CD4-positive, alpha-beta memory T cell (primary cell): Measurements from ENCODE around the gene TDG. TPM values are rescaled to one million over a fixed set of nuclear protein-coding genes. Genes with fewer than 3 reads are reported as not detected.

Experiments used
- CTCF ChIA-PET: fragments of 350-600 bp; sonication (Branson Sonifier 250); formaldehyde crosslinking; loops from one replicate; lab custom pipeline; 2021; ENCODE audit warnings: inconsistent platforms; ENCODE audit not compliant: partially characterized antibody; lab: Charles Lee
- POLR2A ChIA-PET: fragments of 350-600 bp; sonication (Branson Sonifier 250); formaldehyde crosslinking; loops from one replicate; lab custom pipeline; 2021; ENCODE audit not compliant: partially characterized antibody; lab: Charles Lee
- DNase-seq, 5 donors: peaks; one replicate each; pipeline versions ENCODE4 v3.0.0 to v3.0.0-alpha.2; 2020 to 2022; ENCODE audit warnings: mixed read lengths in 1 of 5
- H3K27ac ChIP-seq: one replicate; pipeline ENCODE4 v1.7.0; 2013; ENCODE audit warnings: low read depth, low read length
- H3K27me3 ChIP-seq: 2 replicates; pipeline ENCODE4 v1.7.0; 2013; ENCODE audit warnings: mild to moderate bottlenecking, low read length, moderate library complexity; ENCODE audit not compliant: insufficient read depth
- H3K36me3 ChIP-seq: 2 replicates; pipeline ENCODE4 v1.7.0; 2013; ENCODE audit warnings: mild to moderate bottlenecking, low read length, moderate library complexity; ENCODE audit not compliant: insufficient read depth
- H3K4me1 ChIP-seq: 2 replicates; pipeline ENCODE4 v1.7.0; 2013; ENCODE audit warnings: mild to moderate bottlenecking, low read length, moderate library complexity; ENCODE audit not compliant: insufficient read depth
- H3K4me3 ChIP-seq, 2 donors: one replicate each; pipeline ENCODE4 v1.7.0; 2013; ENCODE audit warnings: low read length in 2 of 2, mild to moderate bottlenecking in 1 of 2
- H3K9me3 ChIP-seq, 2 donors: one replicate each; pipeline ENCODE4 v1.7.0; 2013; ENCODE audit warnings: low read length in 2 of 2, control low read depth in 1 of 2; ENCODE audit not compliant: control insufficient read depth in 1 of 2
- H3K27ac Mint-ChIP-seq, 7 donors: one replicate each; pipeline ENCODE4 v1.8.0; 2020 to 2021; ENCODE audit warnings: mixed read lengths in 7 of 7, mild to moderate bottlenecking in 6 of 7, inconsistent platforms in 3 of 7, moderate library complexity in 3 of 7
- H3K27me3 Mint-ChIP-seq, 2 donors: one replicate each; pipeline ENCODE4 v1.8.0; 2020 to 2021; ENCODE audit warnings: mixed read lengths in 2 of 2
- H3K36me3 Mint-ChIP-seq, 2 donors: one replicate each; pipeline ENCODE4 v1.8.0; 2020 to 2021; ENCODE audit warnings: mixed read lengths in 2 of 2, inconsistent platforms in 1 of 2, mild to moderate bottlenecking in 1 of 2
- H3K4me1 Mint-ChIP-seq, 4 donors: one replicate each; pipeline ENCODE4 v1.8.0; 2020 to 2021; ENCODE audit warnings: mixed read lengths in 4 of 4, mild to moderate bottlenecking in 1 of 4
- H3K4me3 Mint-ChIP-seq, 8 donors: one replicate each; pipeline ENCODE4 v1.8.0; 2020 to 2021; ENCODE audit warnings: mixed read lengths in 8 of 8, mild to moderate bottlenecking in 7 of 8, moderate library complexity in 6 of 8, inconsistent platforms in 3 of 8
- H3K9me3 Mint-ChIP-seq, 8 donors: one replicate each; pipeline ENCODE4 v1.8.0; 2020 to 2021; ENCODE audit warnings: mixed read lengths in 8 of 8, mild to moderate bottlenecking in 5 of 8, inconsistent platforms in 3 of 8, moderate library complexity in 1 of 8
- intact Hi-C: fragments of 100-400 bp; cut with micrococcal nuclease; formaldehyde crosslinking; loops from one replicate; pipeline ENCODE4 v1.15.1; 2023
- polyA plus RNA-seq, 2 donors: library from polyadenylated mRNA; unstranded; fragments of 300-500 nt; fragmentation: Illumina TruSeq; gene quantifications; one replicate each; pipeline ENCODE4 v1.2.3, GENCODE V29; 2021
- total RNA-seq, 2 experiments: library from RNA; stranded (reverse); gene quantifications; one replicate each; pipeline ENCODE4 v1.2.3, GENCODE V29; 2021

Gene TDG
- total and polyA plus RNA-seq, 4 experiments from 2014 or later = 12.9 to 38.3 (median 27.2) TPM

DNA sequence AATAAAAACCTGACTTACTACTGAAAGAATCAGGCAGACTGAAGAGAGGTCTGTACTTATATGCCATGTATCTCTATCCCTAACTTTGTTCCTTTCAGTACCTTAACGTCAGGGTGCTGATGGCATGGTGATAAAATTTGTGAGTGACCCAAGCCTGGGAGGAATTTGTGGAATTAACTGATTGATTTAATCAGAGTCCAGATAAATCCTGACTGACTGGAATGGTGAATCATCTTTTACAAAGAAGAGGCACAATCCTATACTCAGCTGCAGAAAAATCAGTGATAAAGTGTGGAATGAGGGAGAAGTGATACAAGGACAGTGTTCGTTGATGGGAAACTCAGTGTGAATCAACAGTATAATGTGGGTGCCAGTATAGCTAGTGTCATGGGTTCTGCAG is 3.7 kb downstream of the TDG start:
- Mint-ChIP-seq H3K27ac (peak overlapping the region in 2 of 7 donors; percentile 25 to 43), H3K36me3 (peaks cover 8 to 45% of the 10 kb centered on the region in 2 donors), H3K9me3 (no peaks in the 10 kb centered on the region), H3K4me1 (peaks cover 43 to 87% (median 73%) of the 10 kb centered on the region in 4 donors), H3K27me3 (no peaks in the 10 kb centered on the region), H3K4me3 (peak overlapping the region in 2 of 8 donors; percentile 12 to 51)
- no peak for DNase-seq
- Histone ChIP-seq H3K4me3 (no peak overlapping the region), H3K9me3 (no peaks in the 10 kb centered on the region), H3K27ac (no peak overlapping the region), H3K36me3 (no peaks in the 10 kb centered on the region), H3K27me3 (no peaks in the 10 kb centered on the region), H3K4me1 (peaks cover 60% of the 10 kb centered on the region)
- intact Hi-C loops = loop anchor here (5.0 kb wide), 2 partner anchors 168 to 318 kb away; partner anchors contain the start of gene NFYB
- CTCF ChIA-PET = interaction anchor here (1.3 kb wide), 1 partner anchor 10 kb away, joined by 3 read pairs; no protein-coding TSS in a partner anchor
- POLR2A ChIA-PET = interaction anchor here (0.8 to 1.6 kb wide), 3 partner anchors 13 to 71 kb away, joined by 3 to 4 read pairs (median 4); partner anchors contain the start of gene HSP90B1

GRCh38 chr12:103973909-103974308 is 8.2 kb downstream of the TDG start:
- Mint-ChIP-seq H3K36me3 (peaks cover 25 to 51% of the 10 kb centered on the region in 2 donors), H3K27me3 (no peaks in the 10 kb centered on the region), H3K4me1 (peaks cover 28 to 79% (median 43%) of the 10 kb centered on the region in 4 donors), H3K4me3 (peak overlapping the region in 1 of 8 donors; percentile 8), H3K9me3 (no peaks in the 10 kb centered on the region), H3K27ac (peak overlapping the region in 1 of 7 donors; percentile 60)
- no peak for DNase-seq
- Histone ChIP-seq H3K27ac (no peak overlapping the region), H3K9me3 (no peaks in the 10 kb centered on the region), H3K4me1 (peaks cover 26% of the 10 kb centered on the region), H3K4me3 (no peak overlapping the region), H3K36me3 (peaks cover 15% of the 10 kb centered on the region), H3K27me3 (no peaks in the 10 kb centered on the region)
- intact Hi-C loops = no loop called here
- CTCF ChIA-PET = no interaction called here
- POLR2A ChIA-PET = interaction anchor here (1.0 to 2.4 kb wide), 2 partner anchors 21 to 45 kb away, joined by 3 to 10 read pairs; partner anchors contain the start of gene HSP90B1

- peaks cover 19% of the 10 kb centered on the region for H3K36me3 ChIP-seq
- intact Hi-C loops = no loop called here
- Mint-ChIP-seq H3K4me1 (peaks cover 22 to 64% (median 34%) of the 10 kb centered on the region in 4 donors), H3K27ac (no peak overlapping the region), H3K9me3 (no peaks in the 10 kb centered on the region), H3K4me3 (no peak overlapping the region), H3K36me3 (peaks cover 35 to 54% of the 10 kb centered on the region in 2 donors), H3K27me3 (no peaks in the 10 kb centered on the region)
- ChIA-PET POLR2A (interaction anchor here (2.5 kb wide), 1 partner anchor 9 kb away, joined by 8 read pairs; the partner anchor contains the start of gene TDG), CTCF (no interaction called here)
- H3K9me3 ChIP-seq = no peaks in the 10 kb centered on the region
- H3K27ac ChIP-seq = no peak overlapping the region
- no peak for DNase-seq
- no peak overlapping the region for H3K4me3 ChIP-seq
- no peaks in the 10 kb centered on the region for H3K27me3 ChIP-seq
- H3K4me1 ChIP-seq = peaks cover 11% of the 10 kb centered on the region
These were observed 9.7 kb downstream of the TDG start for GRCh38 chr12:103975368-103975767.

- Histone ChIP-seq H3K4me1 (no peaks in the 10 kb centered on the region), H3K4me3 (no peak overlapping the region), H3K27me3 (no peaks in the 10 kb centered on the region), H3K9me3 (no peaks in the 10 kb centered on the region), H3K36me3 (peaks cover 29% of the 10 kb centered on the region), H3K27ac (no peak overlapping the region)
- DNase-seq = no peak
- ChIA-PET POLR2A (interaction anchor here (2.4 kb wide), 1 partner anchor 49 kb away, joined by 9 read pairs; the partner anchor contains the start of gene HSP90B1), CTCF (no interaction called here)
- H3K36me3 Mint-ChIP-seq = peaks cover 42 to 64% of the 10 kb centered on the region in 2 donors
- H3K4me3 Mint-ChIP-seq = no peak overlapping the region
- no peaks in the 10 kb centered on the region for H3K9me3 Mint-ChIP-seq
- intact Hi-C loops = no loop called here
- peak overlapping the region in 3 of 7 donors; percentile 22 to 83 (median 68) for H3K27ac Mint-ChIP-seq
- H3K27me3 Mint-ChIP-seq = no peaks in the 10 kb centered on the region
- peaks cover 8 to 40% (median 15%) of the 10 kb centered on the region in 4 donors for H3K4me1 Mint-ChIP-seq
These were observed 12.8 kb downstream of the TDG start for GRCh38 chr12:103978384-103978982.

DNA sequence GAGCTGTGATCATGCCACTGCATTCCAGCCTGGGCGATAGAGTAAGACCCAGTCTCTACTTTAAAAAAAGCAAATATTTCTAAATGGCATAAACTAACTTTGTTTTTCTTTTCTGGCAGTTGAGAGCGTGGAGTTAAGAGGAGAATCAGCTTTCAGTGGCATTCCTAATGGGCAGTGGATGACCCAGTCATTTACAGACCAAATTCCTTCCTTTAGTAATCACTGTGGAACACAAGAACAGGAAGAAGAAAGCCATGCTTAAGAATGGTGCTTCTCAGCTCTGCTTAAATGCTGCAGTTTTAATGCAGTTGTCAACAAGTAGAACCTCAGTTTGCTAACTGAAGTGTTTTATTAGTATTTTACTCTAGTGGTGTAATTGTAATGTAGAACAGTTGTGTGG is 21.2 kb downstream of the TDG start:
- peaks cover 20 to 49% of the 10 kb centered on the region in 2 donors for H3K36me3 Mint-ChIP-seq
- H3K4me1 ChIP-seq = no peaks in the 10 kb centered on the region
- ChIA-PET CTCF (interaction anchor here (1.2 kb wide), 1 partner anchor 122 kb away, joined by 4 read pairs; no protein-coding TSS in a partner anchor), POLR2A (interaction anchor here (1.2 kb wide), 1 partner anchor 10 kb away, joined by 4 read pairs; no protein-coding TSS in a partner anchor)
- no peaks in the 10 kb centered on the region for H3K9me3 Mint-ChIP-seq
- no peak overlapping the region for H3K4me3 ChIP-seq
- H3K27me3 Mint-ChIP-seq = no peaks in the 10 kb centered on the region
- H3K4me1 Mint-ChIP-seq = no peaks in the 10 kb centered on the region
- DNase-seq = no peak
- no peaks in the 10 kb centered on the region for H3K27me3 ChIP-seq
- no peak overlapping the region for H3K27ac Mint-ChIP-seq
- H3K9me3 ChIP-seq = no peaks in the 10 kb centered on the region
- no peak overlapping the region for H3K27ac ChIP-seq
- H3K4me3 Mint-ChIP-seq = no peak overlapping the region
- H3K36me3 ChIP-seq = peaks cover 44% of the 10 kb centered on the region
- intact Hi-C loops = no loop called here

- intact Hi-C loops = no loop called here
- no peak overlapping the region for H3K4me3 Mint-ChIP-seq
- Histone ChIP-seq H3K4me1 (no peaks in the 10 kb centered on the region), H3K9me3 (no peaks in the 10 kb centered on the region), H3K27me3 (no peaks in the 10 kb centered on the region), H3K27ac (no peak overlapping the region), H3K36me3 (peaks cover 2% of the 10 kb centered on the region), H3K4me3 (no peak overlapping the region)
- H3K36me3 Mint-ChIP-seq = peaks cover 0 to 6% of the 10 kb centered on the region in 2 donors
- DNase-seq = no peak
- ChIA-PET POLR2A (no interaction called here), CTCF (no interaction called here)
- no peaks in the 10 kb centered on the region for H3K4me1 Mint-ChIP-seq
- H3K27me3 Mint-ChIP-seq = peaks cover 3 to 4% of the 10 kb centered on the region in 2 donors
- H3K27ac Mint-ChIP-seq = no peak overlapping the region
- H3K9me3 Mint-ChIP-seq = no peaks in the 10 kb centered on the region
These were observed 28.6 kb downstream of the TDG start for GRCh38 chr12:103994235-103994634.

GRCh38 chr12:103996595-103996994 is 30.9 kb downstream of the TDG start:
- Histone ChIP-seq H3K27me3 (no peaks in the 10 kb centered on the region), H3K4me3 (no peak overlapping the region), H3K36me3 (no peaks in the 10 kb centered on the region), H3K4me1 (no peaks in the 10 kb centered on the region), H3K9me3 (no peaks in the 10 kb centered on the region), H3K27ac (no peak overlapping the region)
- ChIA-PET CTCF (interaction anchor here (1.3 kb wide), 1 partner anchor 20 kb away, joined by 4 read pairs; no protein-coding TSS in a partner anchor), POLR2A (no interaction called here)
- H3K27ac Mint-ChIP-seq = no peak overlapping the region
- H3K36me3 Mint-ChIP-seq = no peaks in the 10 kb centered on the region
- no peak for DNase-seq
- intact Hi-C loops = no loop called here
- no peak overlapping the region for H3K4me3 Mint-ChIP-seq
- no peaks in the 10 kb centered on the region for H3K9me3 Mint-ChIP-seq
- H3K27me3 Mint-ChIP-seq = peaks cover 14 to 17% of the 10 kb centered on the region in 2 donors
- no peaks in the 10 kb centered on the region for H3K4me1 Mint-ChIP-seq
